Melanocyte of skin (primary cell): ENCODE results near the gene CDC42BPA. TPM values are rescaled to one million over a fixed set of nuclear protein-coding genes. Genes with fewer than 3 reads are reported as not detected.

Experiments used
- small RNA-seq, 2 donors: library from RNA; depleted of rRNA; stranded (forward); fragments of <200 nt; gene quantifications; one replicate each; pipeline ENCODE3, GENCODE V24; 2012
- total RNA-seq, 2 donors: library from RNA; depleted of rRNA; stranded (reverse); fragments of >200 nt; gene quantifications; 2 replicates each; pipeline ENCODE4 v1.2.3, GENCODE V29; 2012

CDC42BPA gene
- 10 to 100 TPM; 39.3 to 39.6 TPM for total RNA-seq

GRCh38 chr1:227318016-227318852 lies at the start of gene CDC42BPA:
Gene CDC42BPA (minus strand): TSS chr1:227318492. CDS start chr1:227317182, 1,310 bp downstream.

GRCh38 chr1:226940029-226940805 lies 378.1 kb downstream of the CDC42BPA start, which contains the start of gene COQ8A:
Gene COQ8A (plus strand): TSS chr1:226940294. CDS start chr1:226961386, 21,092 bp downstream.

Small RNA genes lying within 50 kb of the gene (small RNA-seq; reads per million reads assigned to genes)
- gene AL353689.1 = 0 reads per million in 2 donors

Other genes starting within 250 kb of the CDC42BPA start
- 1 to 10 TPM; 3.3 to 5.5 TPM for gene ZNF678, start 245.1 kb upstream of the CDC42BPA start, total RNA-seq